DND-41 (cell line): ENCODE data around the gene NCF2.

ENCODE experiments used
- ATAC-seq: fragments of 200-7000 bp; cut with Tn5 transposase; 3 replicates; pipeline ENCODE4 v1.9.1; 2021; ENCODE audit warnings: low read depth; ENCODE audit not compliant: insufficient read depth
- DNase-seq: peaks from one replicate; pipeline ENCODE4 v3.0.0-alpha.2; 2020
- H2AFZ ChIP-seq: 2 replicates; pipeline ENCODE4 v1.6.0; 2012; ENCODE audit warnings: low read depth, low read length
- H3K27ac ChIP-seq: 2 replicates; pipeline ENCODE4 v1.5.1; 2012; ENCODE audit warnings: low read length, inconsistent platforms
- H3K27me3 ChIP-seq: fragments of 200-600 bp; sonication (generic); 2 replicates; pipeline ENCODE4 v1.6.0; 2012; ENCODE audit warnings: low read length, mild to moderate bottlenecking, inconsistent platforms; ENCODE audit not compliant: insufficient read depth, poor library complexity
- H3K36me3 ChIP-seq: 2 replicates; pipeline ENCODE4 v1.5.1; 2012; ENCODE audit warnings: low read length, inconsistent platforms; ENCODE audit not compliant: insufficient read depth
- H3K4me1 ChIP-seq: 2 replicates; pipeline ENCODE4 v1.5.1; 2012; ENCODE audit warnings: mild to moderate bottlenecking, low read length; ENCODE audit not compliant: insufficient read depth
- H3K4me2 ChIP-seq: 2 replicates; pipeline ENCODE4 v1.6.0; 2012; ENCODE audit warnings: mild to moderate bottlenecking, moderate library complexity, low read length, inconsistent platforms; ENCODE audit not compliant: insufficient read depth
- H3K4me3 ChIP-seq, 2 experiments: fragments of 200-600 bp in 1 of 2; shearing (Covaris generic) in 1 of 2; 2 replicates each; pipeline ENCODE4 v1.5.1; 2012 to 2016; ENCODE audit warnings: inconsistent platforms in 2 of 2, low read length in 2 of 2, mild to moderate bottlenecking in 2 of 2, low read depth in 1 of 2, moderate library complexity in 1 of 2
- H3K79me2 ChIP-seq: 2 replicates; pipeline ENCODE4 v1.6.0; 2012; ENCODE audit warnings: low read length, inconsistent platforms; ENCODE audit not compliant: insufficient read depth
- H3K9ac ChIP-seq: 2 replicates; pipeline ENCODE4 v1.6.0; 2012; ENCODE audit warnings: low read depth, mild to moderate bottlenecking, inconsistent platforms, low read length, moderate library complexity
- H3K9me3 ChIP-seq: 2 replicates; pipeline ENCODE4 v1.5.1; 2012; ENCODE audit warnings: low read length, moderate library complexity, mild to moderate bottlenecking, inconsistent platforms; ENCODE audit not compliant: insufficient read depth, severe bottlenecking
- H4K20me1 ChIP-seq: 2 replicates; pipeline ENCODE4 v1.6.0; 2012; ENCODE audit warnings: low read length; ENCODE audit not compliant: insufficient read depth
- EZH2 ChIP-seq: IDR thresholded peaks from 3 replicates; pipeline ENCODE4 v1.6.1; 2012; ENCODE audit warnings: borderline replicate concordance, low read depth, mild to moderate bottlenecking, moderate library complexity, low read length, inconsistent platforms; ENCODE audit not compliant: severe bottlenecking
- TF ChIP-seq, protein P1 (sequence below): IDR thresholded peaks from 2 replicates; pipeline ENCODE4 v1.5.1; 2012; ENCODE audit warnings: borderline replicate concordance, low read length, moderate library complexity, mild to moderate bottlenecking; ENCODE audit not compliant: poor library complexity, severe bottlenecking; ENCODE audit errors: extremely low read depth

The NCF2 gene

DNA sequence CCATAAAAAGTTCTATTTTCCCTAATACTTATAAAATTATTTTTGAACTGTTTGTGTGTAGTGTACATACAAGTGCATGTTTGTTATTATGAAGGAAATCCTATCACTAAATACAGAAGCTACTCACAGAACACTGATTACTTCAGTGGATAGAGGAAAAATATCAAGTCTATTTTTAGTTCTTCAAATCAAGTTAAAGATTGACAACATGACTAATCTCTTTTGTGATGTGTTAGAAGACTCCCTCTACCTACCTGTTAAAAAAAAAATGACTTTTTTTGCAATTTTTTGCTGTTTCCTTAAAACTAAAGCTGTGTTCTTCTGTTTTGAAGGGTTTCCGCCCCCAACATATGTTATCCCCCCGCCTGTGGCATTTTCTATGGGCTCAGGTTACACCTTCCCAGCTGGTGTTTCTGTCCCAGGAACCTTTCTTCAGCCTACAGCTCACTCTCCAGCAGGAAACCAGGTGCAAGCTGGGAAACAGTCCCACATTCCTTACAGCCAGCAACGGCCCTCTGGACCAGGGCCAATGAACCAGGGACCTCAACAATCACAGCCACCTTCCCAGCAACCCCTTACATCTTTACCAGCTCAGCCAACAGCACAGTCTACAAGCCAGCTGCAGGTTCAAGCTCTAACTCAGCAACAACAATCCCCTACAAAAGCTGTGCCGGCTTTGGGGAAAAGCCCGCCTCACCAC lies 45.5 kb downstream of the NCF2 start:
- TF ChIP-seq, protein P1, sequence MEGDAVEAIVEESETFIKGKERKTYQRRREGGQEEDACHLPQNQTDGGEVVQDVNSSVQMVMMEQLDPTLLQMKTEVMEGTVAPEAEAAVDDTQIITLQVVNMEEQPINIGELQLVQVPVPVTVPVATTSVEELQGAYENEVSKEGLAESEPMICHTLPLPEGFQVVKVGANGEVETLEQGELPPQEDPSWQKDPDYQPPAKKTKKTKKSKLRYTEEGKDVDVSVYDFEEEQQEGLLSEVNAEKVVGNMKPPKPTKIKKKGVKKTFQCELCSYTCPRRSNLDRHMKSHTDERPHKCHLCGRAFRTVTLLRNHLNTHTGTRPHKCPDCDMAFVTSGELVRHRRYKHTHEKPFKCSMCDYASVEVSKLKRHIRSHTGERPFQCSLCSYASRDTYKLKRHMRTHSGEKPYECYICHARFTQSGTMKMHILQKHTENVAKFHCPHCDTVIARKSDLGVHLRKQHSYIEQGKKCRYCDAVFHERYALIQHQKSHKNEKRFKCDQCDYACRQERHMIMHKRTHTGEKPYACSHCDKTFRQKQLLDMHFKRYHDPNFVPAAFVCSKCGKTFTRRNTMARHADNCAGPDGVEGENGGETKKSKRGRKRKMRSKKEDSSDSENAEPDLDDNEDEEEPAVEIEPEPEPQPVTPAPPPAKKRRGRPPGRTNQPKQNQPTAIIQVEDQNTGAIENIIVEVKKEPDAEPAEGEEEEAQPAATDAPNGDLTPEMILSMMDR, result no peak
- TF ChIP-seq EZH2, result no peak
- Histone ChIP-seq H3K79me2 (no peaks in the 10 kb centered on the region), H3K36me3 (peaks cover 100% of the 10 kb centered on the region), H3K4me1 (no peaks in the 10 kb centered on the region), H3K9me3 (no peaks in the 10 kb centered on the region), H3K27ac (no peak overlapping the region), H3K9ac (no peak overlapping the region), H3K4me2 (no peak overlapping the region), H4K20me1 (no peaks in the 10 kb centered on the region; the same call in 1 of the 2 replicates), H3K4me3 (no peak overlapping the region), H2AFZ (no peak overlapping the region), H3K27me3 (no peaks in the 10 kb centered on the region)
- ATAC-seq (no peak), DNase-seq (no peak)

DNA sequence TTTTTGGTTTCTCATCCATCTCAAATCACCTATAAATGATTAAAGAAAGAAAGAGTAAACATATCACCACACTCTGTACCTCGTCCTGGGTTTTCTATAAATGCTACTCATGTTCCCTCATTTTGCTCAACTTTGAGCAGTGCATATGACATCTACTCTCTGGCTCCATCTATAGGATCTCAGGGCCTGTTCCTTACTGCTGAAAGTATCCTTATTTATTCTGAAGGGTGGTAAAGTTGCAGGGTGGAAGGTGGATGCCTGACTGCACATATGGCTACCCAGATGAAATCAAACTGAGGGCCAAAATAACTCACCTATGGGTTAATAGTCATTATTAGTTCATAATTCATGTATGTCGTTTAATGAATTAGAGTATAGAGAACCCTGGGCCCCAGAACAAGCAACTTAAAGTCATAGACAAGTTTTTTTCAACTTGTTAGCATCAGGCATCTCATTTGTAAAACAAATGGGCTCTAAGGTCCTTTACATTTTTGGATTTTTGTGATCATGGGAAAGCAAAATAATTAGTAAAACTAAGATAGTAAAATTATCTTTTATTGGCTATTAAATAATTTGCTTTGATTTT lies 46.5 kb downstream of the NCF2 start:
- TF ChIP-seq EZH2, result no peak
- TF ChIP-seq, protein P1, result peak; percentile 78
- no peak overlapping the region for H3K4me2 ChIP-seq

DNA sequence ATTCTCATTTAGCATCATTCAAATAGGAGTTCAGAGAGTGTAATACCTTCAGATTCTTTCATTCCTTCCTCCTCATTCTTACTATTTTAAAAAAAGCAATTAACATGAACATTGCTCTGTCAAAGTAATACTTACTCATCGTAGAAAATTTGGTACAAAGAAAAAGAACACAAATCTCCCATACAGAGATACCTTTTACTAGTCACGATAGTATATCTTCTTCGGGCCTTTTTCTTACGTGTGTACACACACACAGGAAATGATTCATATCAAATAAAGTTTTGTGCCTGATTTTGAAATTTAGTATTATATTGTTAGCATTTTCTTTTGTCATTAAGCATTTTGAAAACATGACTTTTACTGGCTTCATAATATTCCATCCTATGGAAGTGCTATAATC lies 52.9 kb downstream of the NCF2 start:
- H4K20me1 ChIP-seq, result no peaks in the 10 kb centered on the region
- no peak overlapping the region for H3K4me2 ChIP-seq
- H3K36me3 ChIP-seq, result peaks cover 97% of the 10 kb centered on the region
- H3K79me2 ChIP-seq, result no peaks in the 10 kb centered on the region
- H3K4me1 ChIP-seq, result no peaks in the 10 kb centered on the region
- no peak overlapping the region for H3K4me3 ChIP-seq
- H2AFZ ChIP-seq, result no peak overlapping the region
- no peaks in the 10 kb centered on the region for H3K9me3 ChIP-seq
- no peak overlapping the region for H3K27ac ChIP-seq
- ATAC-seq (no peak), DNase-seq (no peak)
- TF ChIP-seq EZH2, result no peak
- TF ChIP-seq, protein P1, result no peak
- H3K9ac ChIP-seq, result no peak overlapping the region
- no peaks in the 10 kb centered on the region for H3K27me3 ChIP-seq

More for the DNA sequence above, 46.5 kb downstream of the NCF2 start:
- peak; percentile 98 for ATAC-seq
- Histone ChIP-seq H3K27me3 (no peaks in the 10 kb centered on the region), H3K9me3 (no peaks in the 10 kb centered on the region), H3K9ac (no peak overlapping the region), H2AFZ (no peak overlapping the region), H4K20me1 (no peaks in the 10 kb centered on the region; the same call in 1 of the 2 replicates), H3K27ac (no peak overlapping the region), H3K36me3 (peaks cover 100% of the 10 kb centered on the region), H3K4me1 (no peaks in the 10 kb centered on the region), H3K4me3 (no peak overlapping the region), H3K79me2 (no peaks in the 10 kb centered on the region)
- DNase-seq, result peak; percentile 27
